Psoas muscle (tissue), 8 donors: ENCODE results near the gene SUOX. TPM values are rescaled to one million over a fixed set of nuclear protein-coding genes. Genes with fewer than 3 reads are reported as not detected.
A peak's percentile ranks its signal among the peaks of the same experiment; 100 is the strongest.

ENCODE experiments used
- ATAC-seq, 4 donors: fragments of 200-7000 bp; cut with Tn5 transposase; one replicate each; pipeline ENCODE4 v1.9.1; 2020; ENCODE audit warnings: moderate library complexity in 3 of 4, mild to moderate bottlenecking in 2 of 4
- DNase-seq, 2 donors: peaks; one replicate each; pipeline ENCODE4 v3.0.0-alpha.2; 2020
- H3K27ac ChIP-seq: fragments of 200-600 bp; one replicate; pipeline ENCODE4 v1.8.0; 2022
- H3K27me3 ChIP-seq, 3 donors: fragments of 200-600 bp in 1 of 3; one replicate each; pipeline versions ENCODE4 v1.6.1 to v1.8.0; 2013 to 2022; ENCODE audit warnings: low read length in 2 of 3, mild to moderate bottlenecking in 2 of 3, moderate library complexity in 1 of 3; ENCODE audit not compliant: insufficient read depth in 3 of 3
- H3K36me3 ChIP-seq, 2 donors: fragments of 200-600 bp in 1 of 2; one replicate each; pipeline versions ENCODE4 v1.6.1 to v1.8.0; 2013 to 2022; ENCODE audit warnings: low read depth in 1 of 2, mild to moderate bottlenecking in 1 of 2, moderate library complexity in 1 of 2; ENCODE audit not compliant: insufficient read depth in 1 of 2
- H3K4me1 ChIP-seq: fragments of 200-600 bp; one replicate; pipeline ENCODE4 v1.8.0; 2022
- H3K4me3 ChIP-seq: fragments of 200-600 bp; one replicate; pipeline ENCODE4 v1.8.0; 2022; ENCODE audit warnings: mild to moderate bottlenecking
- H3K9me3 ChIP-seq: fragments of 200-600 bp; one replicate; pipeline ENCODE4 v1.8.0; 2022
- CTCF ChIP-seq: fragments of 200-600 bp; IDR thresholded peaks from one replicate; pipeline ENCODE4 v1.8.0; 2022; ENCODE audit warnings: antibody characterized with exemption
- WGBS, 3 donors: extraction: QIAGEN DNeasy Blood & Tissue Kit; methylation state at CpG; one replicate each; pipeline versions ENCODE4 v1.1.6 to v1.1.7; 2013; 5-methylcytosine and 5-hydroxymethylcytosine counted together
- intact Hi-C, 2 donors: fragments of 100-400 bp; cut with DNase I; formaldehyde crosslinking; loops; one replicate each; pipeline versions ENCODE4 v1.11.0 to v1.14.2; 2022
- polyA plus RNA-seq, 3 donors: library from polyadenylated mRNA; stranded (reverse); fragments of 200-250 nt; gene quantifications; one replicate each; pipeline ENCODE4 v1.2.3, GENCODE V29; 2013
- total RNA-seq, 4 donors: library from RNA; stranded (reverse); fragmentation: NEBNext Ultra II Directional in 2 of 4; extraction: Animal tissue kit (Norgen Biotek cat#: 25700) in 2 of 4; gene quantifications; one replicate each; pipeline versions ENCODE4 v1.2.1 to v1.2.4, GENCODE V29; 2021 to 2023
- donor health status: healthy with polysubstance abuse.
- donor health status: DM: no; HTN: no; CAD: no; lungs with moderate emphysema.
- donor health status: Bipolar disorder and iron deficiency.
- donor health status: healthy.
- donor health status: DM: yes; HTN: yes; CAD: no.
- donor health status: DM: no; HTN: no; CAD: no.
- donor health status: DM: no; HTN: no; CAD: no.
- donor health status: DM: yes; HTN: yes; CAD: no.

SUOX gene
- total and polyA plus RNA-seq, 7 donors, result 12.1 to 25.5 (median 15.5) TPM

DNA sequence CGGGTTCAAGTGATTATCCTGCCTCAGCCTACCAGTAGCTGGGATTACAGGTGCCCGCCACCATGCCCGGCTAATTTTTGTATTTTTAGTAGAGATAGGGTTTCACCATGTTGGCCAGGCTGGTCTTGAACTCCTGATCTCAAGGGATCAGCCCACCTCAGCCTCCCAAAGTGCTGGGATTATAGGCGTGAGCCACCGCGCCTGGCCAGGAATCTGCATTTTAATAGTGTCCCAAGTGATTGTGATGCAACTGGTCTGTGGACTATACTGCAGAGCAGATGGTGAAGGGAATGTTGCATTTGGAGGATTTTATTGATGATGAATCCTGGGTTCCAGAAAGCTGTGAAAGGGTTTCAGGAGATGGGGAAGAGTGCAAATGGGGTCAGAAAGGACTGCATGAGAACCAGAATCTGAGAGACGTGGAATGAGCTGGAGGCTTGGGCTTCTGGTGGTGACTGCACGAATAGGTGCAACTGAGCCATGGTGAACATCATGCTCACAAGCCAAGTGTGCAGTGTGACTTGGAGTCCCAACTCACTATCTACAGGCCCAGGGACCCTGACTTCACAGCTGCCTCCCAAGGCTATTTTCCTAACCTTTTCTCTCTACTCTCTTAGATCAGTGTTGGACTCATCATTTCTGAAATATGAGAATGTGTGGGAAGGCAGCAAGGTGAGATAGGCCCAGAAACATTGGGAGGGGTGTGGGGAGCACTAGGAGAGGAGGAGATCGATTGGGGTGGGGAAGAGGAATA lies 49.1 kb downstream of the SUOX start:
- peaks cover 11% of the 10 kb centered on the region for H3K4me1 ChIP-seq
- H3K4me3 ChIP-seq, result no peak overlapping the region
- H3K36me3 ChIP-seq, result peaks cover 7 to 35% of the 10 kb centered on the region in 2 donors
- no peak for TF ChIP-seq CTCF
- ATAC-seq (no peak), DNase-seq (no peak)
- no peaks in the 10 kb centered on the region for H3K27me3 ChIP-seq
- no peaks in the 10 kb centered on the region for H3K9me3 ChIP-seq
- intact Hi-C loops, result loop anchor here (2.0 to 5.0 kb wide), 2 partner anchors 56 to 59 kb away; partner anchors contain the start of gene PA2G4 (in 2 of the 2)
- WGBS, 3 donors, result 71 to 76% (median 73%) methylated on average over 9 of the region's 9 CpGs
- H3K27ac ChIP-seq, result peak overlapping the region; percentile 39

GRCh38 chr12:56053407-56053893 lies 56.4 kb downstream of the SUOX start:
- H3K27ac ChIP-seq, result no peak overlapping the region
- no peaks in the 10 kb centered on the region for H3K36me3 ChIP-seq
- 75 to 81% (median 80%) methylated on average over 6 of the region's 6 CpGs for WGBS, 3 donors
- no peak overlapping the region for H3K4me3 ChIP-seq
- ATAC-seq (no peak), DNase-seq (no peak)
- H3K4me1 ChIP-seq, result no peaks in the 10 kb centered on the region
- no peak for TF ChIP-seq CTCF
- H3K27me3 ChIP-seq, result no peaks in the 10 kb centered on the region
- intact Hi-C loops, result no loop called here
- H3K9me3 ChIP-seq, result no peaks in the 10 kb centered on the region

Other genes with a start within 250 kb of the SUOX start
- 10 to 100 TPM; 38.3 to 52.6 (median 43.0) TPM for gene SARNP, start 179.6 kb upstream of the SUOX start, total RNA-seq
- 10 to 100 TPM; 72.6 to 98.0 (median 81.5) TPM for gene SARNP, start 179.6 kb upstream of the SUOX start, polyA plus RNA-seq
- gene ORMDL2, start 179.2 kb upstream of the SUOX start, total RNA-seq, result 10 to 100 TPM; 12.6 to 27.2 (median 15.0) TPM
- gene ORMDL2, start 179.2 kb upstream of the SUOX start, polyA plus RNA-seq, result 10 to 100 TPM; 21.6 to 68.2 (median 24.3) TPM
- gene DNAJC14, start 167.7 kb upstream of the SUOX start, total RNA-seq, result 10 to 100 TPM; 10.8 to 15.5 (median 12.6) TPM
- gene DNAJC14, start 167.7 kb upstream of the SUOX start, polyA plus RNA-seq, result 10 to 100 TPM; 10.5 to 23.8 (median 20.1) TPM
- 1 to 10 TPM; 1.4 to 2.8 (median 1.8) TPM for gene MMP19, start 154.3 kb upstream of the SUOX start, total RNA-seq
- gene MMP19, start 154.3 kb upstream of the SUOX start, polyA plus RNA-seq, result 1 to 10 TPM in 2 of 3 donors, under 1 TPM in 1; 0.66 to 4.1 (median 1.1) TPM
- 10 to 100 TPM; 14.6 to 20.6 (median 18.0) TPM for gene PYM1, start 69.4 kb upstream of the SUOX start, total RNA-seq
- gene PYM1, start 69.4 kb upstream of the SUOX start, polyA plus RNA-seq, result 10 to 100 TPM; 19.0 to 39.8 (median 26.1) TPM
- 1 to 10 TPM; 4.3 to 5.4 (median 4.9) TPM for gene DGKA, start 66.1 kb upstream of the SUOX start, total RNA-seq
- gene DGKA, start 66.1 kb upstream of the SUOX start, polyA plus RNA-seq, result 1 to 10 TPM; 2.0 to 2.6 (median 2.0) TPM
- gene PMEL, start 31.2 kb upstream of the SUOX start, total RNA-seq, result under 1 TPM in 1 of 4 donors, not detected in 3; 0.37 TPM
- under 1 TPM; 0.14 to 0.23 (median 0.20) TPM for gene PMEL, start 31.2 kb upstream of the SUOX start, polyA plus RNA-seq
- 10 to 100 TPM in 1 of 4 donors, 1 to 10 TPM in 3; 6.3 to 12.0 (median 7.9) TPM for gene CDK2, start 30.4 kb upstream of the SUOX start, total RNA-seq
- 10 to 100 TPM in 2 of 3 donors, 1 to 10 TPM in 1; 5.1 to 13.9 (median 10.2) TPM for gene CDK2, start 30.4 kb upstream of the SUOX start, polyA plus RNA-seq
- gene RAB5B, start 23.2 kb upstream of the SUOX start, total RNA-seq, result 100 to 1,000 TPM in 2 of 4 donors, 10 to 100 TPM in 2; 92.8 to 107 (median 103) TPM
- gene RAB5B, start 23.2 kb upstream of the SUOX start, polyA plus RNA-seq, result 10 to 100 TPM; 36.8 to 83.6 (median 52.1) TPM
- gene IKZF4, start 23.8 kb downstream of the SUOX start, total RNA-seq, result 1 to 10 TPM; 5.9 to 8.2 (median 8.1) TPM
- gene IKZF4, start 23.8 kb downstream of the SUOX start, polyA plus RNA-seq, result 1 to 10 TPM; 1.6 to 5.2 (median 2.3) TPM
- gene RPS26, start 44.6 kb downstream of the SUOX start, total RNA-seq, result 10 to 100 TPM; 16.6 to 49.8 (median 23.6) TPM
- 1,000 to 10,000 TPM in 1 of 3 donors, 100 to 1,000 TPM in 2; 712 to 1,360 (median 853) TPM for gene RPS26, start 44.6 kb downstream of the SUOX start, polyA plus RNA-seq
- gene ERBB3, start 82.9 kb downstream of the SUOX start, total RNA-seq, result 1 to 10 TPM in 2 of 4 donors, under 1 TPM in 2; 0.71 to 3.9 (median 1.3) TPM
- gene ERBB3, start 82.9 kb downstream of the SUOX start, polyA plus RNA-seq, result under 1 TPM; 0.13 to 0.26 (median 0.26) TPM
- 100 to 1,000 TPM in 3 of 4 donors, 10 to 100 TPM in 1; 75.3 to 138 (median 112) TPM for gene PA2G4, start 107.3 kb downstream of the SUOX start, total RNA-seq
- 100 to 1,000 TPM; 115 to 258 (median 157) TPM for gene PA2G4, start 107.3 kb downstream of the SUOX start, polyA plus RNA-seq
- gene RPL41, start 119.4 kb downstream of the SUOX start, total RNA-seq, result 1,000 to 10,000 TPM; 2,052 to 2,475 (median 2,223) TPM
- gene RPL41, start 119.4 kb downstream of the SUOX start, polyA plus RNA-seq, result 1,000 to 10,000 TPM; 3,632 to 4,096 (median 3,726) TPM
- gene ZC3H10, start 121.0 kb downstream of the SUOX start, total RNA-seq, result 10 to 100 TPM in 1 of 4 donors, 1 to 10 TPM in 3; 5.0 to 10.3 (median 6.6) TPM
- gene ZC3H10, start 121.0 kb downstream of the SUOX start, polyA plus RNA-seq, result 1 to 10 TPM; 3.5 to 7.8 (median 4.5) TPM
- 10 to 100 TPM; 36.7 to 57.4 (median 44.4) TPM for gene ESYT1, start 131.0 kb downstream of the SUOX start, total RNA-seq
- gene ESYT1, start 131.0 kb downstream of the SUOX start, polyA plus RNA-seq, result 10 to 100 TPM; 20.2 to 40.6 (median 21.0) TPM
- gene MYL6B, start 155.3 kb downstream of the SUOX start, total RNA-seq, result 1,000 to 10,000 TPM in 1 of 4 donors, 100 to 1,000 TPM in 3; 113 to 2,222 (median 606) TPM
- 100 to 1,000 TPM; 151 to 786 (median 413) TPM for gene MYL6B, start 155.3 kb downstream of the SUOX start, polyA plus RNA-seq
- 100 to 1,000 TPM; 216 to 395 (median 291) TPM for gene MYL6, start 161.1 kb downstream of the SUOX start, total RNA-seq
- gene MYL6, start 161.1 kb downstream of the SUOX start, polyA plus RNA-seq, result 100 to 1,000 TPM; 384 to 711 (median 489) TPM
- 10 to 100 TPM; 49.8 to 78.7 (median 69.7) TPM for gene SMARCC2, start 192.2 kb downstream of the SUOX start, total RNA-seq
- 10 to 100 TPM; 16.5 to 46.1 (median 26.5) TPM for gene SMARCC2, start 192.2 kb downstream of the SUOX start, polyA plus RNA-seq
- gene RNF41, start 224.6 kb downstream of the SUOX start, total RNA-seq, result 10 to 100 TPM; 22.4 to 41.7 (median 34.8) TPM
- gene RNF41, start 224.6 kb downstream of the SUOX start, polyA plus RNA-seq, result 10 to 100 TPM; 21.9 to 54.9 (median 22.9) TPM
- 10 to 100 TPM; 27.2 to 32.1 (median 29.8) TPM for gene NABP2, start 227.1 kb downstream of the SUOX start, total RNA-seq
- gene NABP2, start 227.1 kb downstream of the SUOX start, polyA plus RNA-seq, result 10 to 100 TPM; 27.1 to 65.7 (median 31.0) TPM
- gene SLC39A5, start 232.8 kb downstream of the SUOX start, total RNA-seq, result not detected
- gene SLC39A5, start 232.8 kb downstream of the SUOX start, polyA plus RNA-seq, result under 1 TPM in 2 of 3 donors, not detected in 1; 0.16 to 0.23 TPM